Activated T-helper 2 cell treated with anti-CD3 and anti-CD28 coated beads, Interferon-gamma antibody, Interleukin-2, Interleukin-4, amounts not matched to agents 10 μg/mL and 5 μg/mL and 100 μg/mL, durations not matched to agents 14 hours and 24 hours and 36 hours (primary cell): ENCODE data around the gene WRAP73. TPM values are rescaled to one million over a fixed set of nuclear protein-coding genes. Genes with fewer than 3 reads are reported as not detected.

ENCODE experiments used
- DNase-seq: peaks from one replicate; pipeline ENCODE4 v3.0.0; 2021; ENCODE audit warnings: low spot score
- H3K27ac Mint-ChIP-seq: one replicate; pipeline ENCODE4 v1.8.0; 2021; ENCODE audit warnings: mixed read lengths
- H3K27me3 Mint-ChIP-seq: one replicate; pipeline ENCODE4 v1.8.0; 2021; ENCODE audit warnings: low read depth, mixed read lengths
- H3K36me3 Mint-ChIP-seq: one replicate; pipeline ENCODE4 v1.8.0; 2021; ENCODE audit warnings: low read depth, mixed read lengths
- H3K4me1 Mint-ChIP-seq: one replicate; pipeline ENCODE4 v1.8.0; 2021; ENCODE audit warnings: low read depth, mixed read lengths
- H3K4me3 Mint-ChIP-seq: one replicate; pipeline ENCODE4 v1.8.0; 2021; ENCODE audit warnings: low read depth, mild to moderate bottlenecking, moderate library complexity, mixed read lengths
- H3K9me3 Mint-ChIP-seq: one replicate; pipeline ENCODE4 v1.8.0; 2021; ENCODE audit warnings: mixed read lengths
- intact Hi-C: fragments of 100-400 bp; cut with micrococcal nuclease; formaldehyde crosslinking; loops from one replicate; pipeline ENCODE4 v1.15.1; 2023
- total RNA-seq: library from RNA; stranded (reverse); gene quantifications from 2 replicates; pipeline ENCODE4 v1.2.3, GENCODE V29; 2022

The WRAP73 gene
- total RNA-seq, 1 donor from 2014 or later: 38.7 TPM

- Mint-ChIP-seq H3K9me3 (no peaks in the 10 kb centered on the region), H3K27ac (no peak overlapping the region), H3K4me1 (no peaks in the 10 kb centered on the region), H3K36me3 (no peaks in the 10 kb centered on the region), H3K27me3 (peaks cover 36% of the 10 kb centered on the region), H3K4me3 (no peak overlapping the region)
- DNase-seq: no peak
- intact Hi-C loops: loop anchor here (10.0 kb wide), 1 partner anchor 138 kb away; the partner anchor contains the start of gene LRRC47
Observed at GRCh38 chr1:3656450-3657095, 6.7 kb upstream of the WRAP73 start.

- Mint-ChIP-seq H3K36me3 (no peaks in the 10 kb centered on the region), H3K9me3 (no peaks in the 10 kb centered on the region), H3K4me1 (peaks cover 5% of the 10 kb centered on the region), H3K27ac (no peak overlapping the region), H3K27me3 (peaks cover 40% of the 10 kb centered on the region), H3K4me3 (no peak overlapping the region)
- DNase-seq: no peak
- intact Hi-C loops: loop anchor here (5.0 to 10.0 kb wide), 2 partner anchors 140 to 203 kb away; partner anchors contain the start of genes CEP104, DFFB and LRRC47
Observed at GRCh38 chr1:3654549-3655281, 4.8 kb upstream of the WRAP73 start.

- Mint-ChIP-seq H3K27ac (no peak overlapping the region), H3K27me3 (peaks cover 39% of the 10 kb centered on the region), H3K9me3 (no peaks in the 10 kb centered on the region), H3K36me3 (peaks cover 3% of the 10 kb centered on the region), H3K4me1 (peaks cover 15% of the 10 kb centered on the region), H3K4me3 (peak overlapping the region; percentile 43)
- DNase-seq: no peak
- intact Hi-C loops: loop anchor here (5.0 to 10.0 kb wide), 2 partner anchors 142 to 204 kb away; partner anchors contain the start of genes CEP104, DFFB and LRRC47
Observed at GRCh38 chr1:3653286-3653618, 3.3 kb upstream of the WRAP73 start.

- intact Hi-C loops: loop anchor here (5.0 to 10.0 kb wide), 2 partner anchors 142 to 205 kb away; partner anchors contain the start of genes CEP104, DFFB and LRRC47
- H3K4me1 Mint-ChIP-seq: peaks cover 19% of the 10 kb centered on the region
- H3K27me3 Mint-ChIP-seq: peaks cover 35% of the 10 kb centered on the region
- no peak for DNase-seq
- H3K27ac Mint-ChIP-seq: no peak overlapping the region
- H3K9me3 Mint-ChIP-seq: no peaks in the 10 kb centered on the region
- peak overlapping the region; percentile 37 for H3K4me3 Mint-ChIP-seq
- H3K36me3 Mint-ChIP-seq: peaks cover 9% of the 10 kb centered on the region
Observed at GRCh38 chr1:3652548-3653285, 2.8 kb upstream of the WRAP73 start.

- Mint-ChIP-seq H3K36me3 (peaks cover 16% of the 10 kb centered on the region), H3K4me3 (peak within 1 kb of the TSS; percentile 43), H3K4me1 (peaks cover 20% of the 10 kb centered on the region)
Observed at GRCh38 chr1:3651930-3652547, 2.1 kb upstream of the WRAP73 start, which contains the start of gene TP73. Gene TP73, plus strand, starts transcription at chr1:3652516. Its CDS starts 29,850 bp downstream, at chr1:3682366.

GRCh38 chr1:3651026-3651929 lies 1.4 kb upstream of the WRAP73 start:
- Mint-ChIP-seq H3K27me3 (peaks cover 35% of the 10 kb centered on the region), H3K27ac (no peak overlapping the region), H3K4me1 (peaks cover 20% of the 10 kb centered on the region), H3K4me3 (peak overlapping the region; percentile 37), H3K9me3 (no peaks in the 10 kb centered on the region), H3K36me3 (peaks cover 17% of the 10 kb centered on the region)
- no peak for DNase-seq
- intact Hi-C loops: loop anchor here (5.0 to 10.0 kb wide), 2 partner anchors 144 to 206 kb away; partner anchors contain the start of genes CEP104, DFFB and LRRC47

More at GRCh38 chr1:3651930-3652547, 2.1 kb upstream of the WRAP73 start, which contains the start of gene TP73:
- no peak for DNase-seq
- H3K27me3 Mint-ChIP-seq: peaks cover 35% of the 10 kb centered on the region
- intact Hi-C loops: loop anchor here (5.0 to 10.0 kb wide), 2 partner anchors 143 to 205 kb away; partner anchors contain the start of genes CEP104, DFFB and LRRC47
- no peak within 1 kb of the TSS for H3K27ac Mint-ChIP-seq
- no peaks in the 10 kb centered on the region for H3K9me3 Mint-ChIP-seq

- Mint-ChIP-seq H3K4me3 (peak overlapping the region; percentile 73), H3K36me3 (peaks cover 21% of the 10 kb centered on the region), H3K4me1 (peaks cover 20% of the 10 kb centered on the region), H3K9me3 (no peaks in the 10 kb centered on the region), H3K27ac (no peak overlapping the region), H3K27me3 (peaks cover 28% of the 10 kb centered on the region)
- intact Hi-C loops: loop anchor here (5.0 to 10.0 kb wide), 2 partner anchors 144 to 207 kb away; partner anchors contain the start of genes CEP104, DFFB and LRRC47
- no peak for DNase-seq
Observed at GRCh38 chr1:3650248-3651025, 534 bp upstream of the WRAP73 start.

- DNase-seq: no peak
- intact Hi-C loops: no loop called here
- Mint-ChIP-seq H3K4me1 (peaks cover 20% of the 10 kb centered on the region), H3K27ac (no peak overlapping the region), H3K4me3 (no peak overlapping the region), H3K9me3 (no peaks in the 10 kb centered on the region), H3K36me3 (peaks cover 27% of the 10 kb centered on the region), H3K27me3 (peaks cover 7% of the 10 kb centered on the region)
Observed at GRCh38 chr1:3646596-3646995, 3.3 kb downstream of the WRAP73 start.

GRCh38 chr1:3645666-3646355 lies 4.1 kb downstream of the WRAP73 start:
- no peak overlapping the region for H3K4me3 Mint-ChIP-seq
- H3K9me3 Mint-ChIP-seq: no peaks in the 10 kb centered on the region
- peaks cover 17% of the 10 kb centered on the region for H3K4me1 Mint-ChIP-seq
- no peak for DNase-seq
- H3K27me3 Mint-ChIP-seq: peaks cover 2% of the 10 kb centered on the region
- H3K36me3 Mint-ChIP-seq: peaks cover 27% of the 10 kb centered on the region
- H3K27ac Mint-ChIP-seq: no peak overlapping the region
- intact Hi-C loops: no loop called here

- peaks cover 27% of the 10 kb centered on the region for H3K36me3 Mint-ChIP-seq
- no peak overlapping the region for H3K4me3 Mint-ChIP-seq
- no peak overlapping the region for H3K27ac Mint-ChIP-seq
- no peaks in the 10 kb centered on the region for H3K27me3 Mint-ChIP-seq
- H3K9me3 Mint-ChIP-seq: no peaks in the 10 kb centered on the region
- no peak for DNase-seq
- peaks cover 17% of the 10 kb centered on the region for H3K4me1 Mint-ChIP-seq
- intact Hi-C loops: no loop called here
Observed at GRCh38 chr1:3645247-3645646, 4.7 kb downstream of the WRAP73 start.
